ENCODE results near the gene POLG. TPM values are rescaled to one million over a fixed set of nuclear protein-coding genes. Genes with fewer than 3 reads are reported as not detected.

Gene POLG
- total RNA-seq, 1 experiment from 2014 or later = 36.8 TPM

- Histone ChIP-seq H3K4me2 (ENCODE audit: low read depth, low read length, poor library complexity, severe bottlenecking) (no peak overlapping the region), H3K4me3 (ENCODE audit: low read length) (no peak overlapping the region), H4K20me1 (ENCODE audit: insufficient read depth, low read depth, low read length) (peaks cover 20% of the 10 kb centered on the region), H2AFZ (ENCODE audit: low read length) (no peak overlapping the region), H3K27me3 (ENCODE audit: low read length) (no peaks in the 10 kb centered on the region), H3K9ac (ENCODE audit: low read length) (no peak overlapping the region), H3K36me3 (ENCODE audit: insufficient read depth, low read length) (peaks cover 81% of the 10 kb centered on the region; the same call in 1 of the 2 replicates), H3K9me2 (replicated peaks; ENCODE audit: insufficient read depth, low read length) (no peaks in the 10 kb centered on the region), H3K79me2 (ENCODE audit: low read length) (0 out of 2 replicates have a peak, but pooled peaks cover 2% of the 10 kb centered on the region), H3K9me3 (ENCODE audit: low read length) (no peaks in the 10 kb centered on the region), H3K4me1 (ENCODE audit: low read length) (no peaks in the 10 kb centered on the region), H3K27ac (ENCODE audit: low read length) (no peak overlapping the region)
- DNase-seq = no peak
Observed at GRCh38 chr15:89317186-89317720, 17.4 kb downstream of the POLG start.

GRCh38 chr15:89316504-89316903 lies 18.1 kb downstream of the POLG start:
- no peaks in the 10 kb centered on the region for H3K4me1 ChIP-seq (ENCODE audit: low read length)
- no peaks in the 10 kb centered on the region for H3K9me2 ChIP-seq (replicated peaks; ENCODE audit: insufficient read depth, low read length)

GRCh38 chr15:89315375-89315929 lies 19.2 kb downstream of the POLG start:
- Histone ChIP-seq H3K36me3 (ENCODE audit: insufficient read depth, low read length) (peaks cover 82% of the 10 kb centered on the region; the same call in 1 of the 2 replicates), H3K9me2 (replicated peaks; ENCODE audit: insufficient read depth, low read length) (no peaks in the 10 kb centered on the region), H3K4me3 (ENCODE audit: low read length) (no peak overlapping the region), H3K9ac (ENCODE audit: low read length) (no peak overlapping the region), H2AFZ (ENCODE audit: low read length) (no peak overlapping the region), H3K4me1 (ENCODE audit: low read length) (no peaks in the 10 kb centered on the region), H3K27me3 (ENCODE audit: low read length) (no peaks in the 10 kb centered on the region), H3K4me2 (ENCODE audit: low read depth, low read length, poor library complexity, severe bottlenecking) (no peak overlapping the region), H4K20me1 (ENCODE audit: insufficient read depth, low read depth, low read length) (peaks cover 11% of the 10 kb centered on the region; the same call in 1 of the 2 replicates), H3K79me2 (ENCODE audit: low read length) (0 out of 2 replicates have a peak, but pooled peaks cover 2% of the 10 kb centered on the region), H3K27ac (ENCODE audit: low read length) (no peak overlapping the region), H3K9me3 (ENCODE audit: low read length) (no peaks in the 10 kb centered on the region)
- DNase-seq = no peak

More at GRCh38 chr15:89316504-89316903, 18.1 kb downstream of the POLG start:
- no peak overlapping the region for H3K4me2 ChIP-seq (ENCODE audit: low read depth, low read length, poor library complexity, severe bottlenecking)
- 0 out of 2 replicates have a peak, but pooled peaks cover 2% of the 10 kb centered on the region for H3K79me2 ChIP-seq (ENCODE audit: low read length)
- H3K27me3 ChIP-seq (ENCODE audit: low read length) = no peaks in the 10 kb centered on the region
- no peak overlapping the region for H3K4me3 ChIP-seq (ENCODE audit: low read length)
- H3K9me3 ChIP-seq (ENCODE audit: low read length) = no peaks in the 10 kb centered on the region
- peaks cover 84% of the 10 kb centered on the region; the same call in 1 of the 2 replicates for H3K36me3 ChIP-seq (ENCODE audit: insufficient read depth, low read length)
- H2AFZ ChIP-seq (ENCODE audit: low read length) = no peak overlapping the region
- no peak overlapping the region for H3K27ac ChIP-seq (ENCODE audit: low read length)
- H4K20me1 ChIP-seq (ENCODE audit: insufficient read depth, low read depth, low read length) = peaks cover 17% of the 10 kb centered on the region; the same call in 1 of the 2 replicates
- H3K9ac ChIP-seq (ENCODE audit: low read length) = no peak overlapping the region
- no peak for DNase-seq

- no peak overlapping the region for H3K27ac ChIP-seq (ENCODE audit: low read length)
- no peak overlapping the region for H3K4me3 ChIP-seq (ENCODE audit: low read length)
- H3K4me2 ChIP-seq (ENCODE audit: low read depth, low read length, poor library complexity, severe bottlenecking) = no peak overlapping the region
- H2AFZ ChIP-seq (ENCODE audit: low read length) = no peak overlapping the region
- no peaks in the 10 kb centered on the region for H3K27me3 ChIP-seq (ENCODE audit: low read length)
- peaks cover 67% of the 10 kb centered on the region; the same call in 1 of the 2 replicates for H3K36me3 ChIP-seq (ENCODE audit: insufficient read depth, low read length)
- H3K9me3 ChIP-seq (ENCODE audit: low read length) = no peaks in the 10 kb centered on the region
- no peak for DNase-seq
- H3K9me2 ChIP-seq (replicated peaks; ENCODE audit: insufficient read depth, low read length) = no peaks in the 10 kb centered on the region
- no peaks in the 10 kb centered on the region for H4K20me1 ChIP-seq (ENCODE audit: insufficient read depth, low read depth, low read length)
- H3K4me1 ChIP-seq (ENCODE audit: low read length) = no peaks in the 10 kb centered on the region
- H3K9ac ChIP-seq (ENCODE audit: low read length) = no peak overlapping the region
- no peaks in the 10 kb centered on the region for H3K79me2 ChIP-seq (ENCODE audit: low read length)
Observed at GRCh38 chr15:89309993-89310392, 24.6 kb downstream of the POLG start.

- no peak overlapping the region for H3K9ac ChIP-seq (ENCODE audit: low read length)
- no peaks in the 10 kb centered on the region for H3K9me2 ChIP-seq (replicated peaks; ENCODE audit: insufficient read depth, low read length)
- H3K4me1 ChIP-seq (ENCODE audit: low read length) = no peaks in the 10 kb centered on the region
- no peak overlapping the region for H3K4me3 ChIP-seq (ENCODE audit: low read length)
- DNase-seq = no peak
- no peaks in the 10 kb centered on the region for H3K79me2 ChIP-seq (ENCODE audit: low read length)
- no peak overlapping the region for H3K27ac ChIP-seq (ENCODE audit: low read length)
- no peaks in the 10 kb centered on the region for H3K27me3 ChIP-seq (ENCODE audit: low read length)
- no peaks in the 10 kb centered on the region for H4K20me1 ChIP-seq (ENCODE audit: insufficient read depth, low read depth, low read length)
- H3K9me3 ChIP-seq (ENCODE audit: low read length) = no peaks in the 10 kb centered on the region
- no peak overlapping the region for H2AFZ ChIP-seq (ENCODE audit: low read length)
- H3K36me3 ChIP-seq (ENCODE audit: insufficient read depth, low read length) = peaks cover 66% of the 10 kb centered on the region; the same call in 1 of the 2 replicates
- no peak overlapping the region for H3K4me2 ChIP-seq (ENCODE audit: low read depth, low read length, poor library complexity, severe bottlenecking)
Observed at GRCh38 chr15:89308236-89308635, 26.4 kb downstream of the POLG start.

- no peak overlapping the region for H3K4me3 ChIP-seq (ENCODE audit: low read length)
- no peaks in the 10 kb centered on the region for H3K79me2 ChIP-seq (ENCODE audit: low read length)
- DNase-seq = no peak
- no peak overlapping the region for H3K27ac ChIP-seq (ENCODE audit: low read length)
- H3K27me3 ChIP-seq (ENCODE audit: low read length) = no peaks in the 10 kb centered on the region
- H4K20me1 ChIP-seq (ENCODE audit: insufficient read depth, low read depth, low read length) = no peaks in the 10 kb centered on the region
- H3K4me1 ChIP-seq (ENCODE audit: low read length) = no peaks in the 10 kb centered on the region
- H3K9me2 ChIP-seq (replicated peaks; ENCODE audit: insufficient read depth, low read length) = no peaks in the 10 kb centered on the region
- no peaks in the 10 kb centered on the region for H3K9me3 ChIP-seq (ENCODE audit: low read length)
- H2AFZ ChIP-seq (ENCODE audit: low read length) = no peak overlapping the region
- H3K4me2 ChIP-seq (ENCODE audit: low read depth, low read length, poor library complexity, severe bottlenecking) = no peak overlapping the region
- peaks cover 66% of the 10 kb centered on the region; the same call in 1 of the 2 replicates for H3K36me3 ChIP-seq (ENCODE audit: insufficient read depth, low read length)
- no peak overlapping the region for H3K9ac ChIP-seq (ENCODE audit: low read length)
Observed at GRCh38 chr15:89307791-89308190, 26.8 kb downstream of the POLG start.

- Histone ChIP-seq H3K27ac (ENCODE audit: low read length) (no peak overlapping the region), H3K27me3 (ENCODE audit: low read length) (no peaks in the 10 kb centered on the region), H3K36me3 (ENCODE audit: insufficient read depth, low read length) (peaks cover 63% of the 10 kb centered on the region; the same call in 1 of the 2 replicates)
Observed at GRCh38 chr15:89307046-89307587, 27.5 kb downstream of the POLG start.

GRCh38 chr15:89305395-89305794 lies 29.2 kb downstream of the POLG start:
- Histone ChIP-seq H3K9me3 (ENCODE audit: low read length) (no peaks in the 10 kb centered on the region), H2AFZ (ENCODE audit: low read length) (no peak overlapping the region), H3K79me2 (ENCODE audit: low read length) (no peaks in the 10 kb centered on the region), H3K36me3 (ENCODE audit: insufficient read depth, low read length) (peaks cover 72% of the 10 kb centered on the region), H3K9ac (ENCODE audit: low read length) (no peak overlapping the region), H4K20me1 (ENCODE audit: insufficient read depth, low read depth, low read length) (no peaks in the 10 kb centered on the region), H3K4me1 (ENCODE audit: low read length) (no peaks in the 10 kb centered on the region), H3K9me2 (replicated peaks; ENCODE audit: insufficient read depth, low read length) (no peaks in the 10 kb centered on the region), H3K4me2 (ENCODE audit: low read depth, low read length, poor library complexity, severe bottlenecking) (no peak overlapping the region), H3K4me3 (ENCODE audit: low read length) (no peak overlapping the region), H3K27me3 (ENCODE audit: low read length) (no peaks in the 10 kb centered on the region), H3K27ac (ENCODE audit: low read length) (no peak overlapping the region)
- no peak for DNase-seq

More at GRCh38 chr15:89307046-89307587, 27.5 kb downstream of the POLG start:
- Histone ChIP-seq H3K4me2 (ENCODE audit: low read depth, low read length, poor library complexity, severe bottlenecking) (no peak overlapping the region), H2AFZ (ENCODE audit: low read length) (no peak overlapping the region), H3K9me2 (replicated peaks; ENCODE audit: insufficient read depth, low read length) (no peaks in the 10 kb centered on the region), H3K4me1 (ENCODE audit: low read length) (no peaks in the 10 kb centered on the region), H3K9ac (ENCODE audit: low read length) (no peak overlapping the region), H4K20me1 (ENCODE audit: insufficient read depth, low read depth, low read length) (no peaks in the 10 kb centered on the region), H3K79me2 (ENCODE audit: low read length) (no peaks in the 10 kb centered on the region), H3K9me3 (ENCODE audit: low read length) (no peaks in the 10 kb centered on the region), H3K4me3 (ENCODE audit: low read length) (no peak overlapping the region)
- DNase-seq = no peak

Data from Karpas-422 (cell line).